Keratinocyte (primary cell): Measurements from ENCODE around the gene ABHD13. TPM values are rescaled to one million over a fixed set of nuclear protein-coding genes. Genes with fewer than 3 reads are reported as not detected.

Experiments used
- DNase-seq: peaks from one replicate; pipeline ENCODE4 v3.0.0-alpha.2; 2011; ENCODE audit warnings: low read depth, missing footprints, low spot score
- FAIRE-seq: peaks from 2 replicates; lab custom pipeline; 2011; peaks lifted over from hg19 to GRCh38; lab: Jason Lieb, UNC
- H2AFZ ChIP-seq: 2 replicates; pipeline ENCODE4 v1.6.0; 2012; ENCODE audit warnings: low read length, control low read depth, inconsistent platforms; ENCODE audit not compliant: control insufficient read depth
- H3K27ac ChIP-seq: 2 replicates; pipeline ENCODE4 v1.5.1; 2011; ENCODE audit warnings: low read length; ENCODE audit not compliant: control insufficient read depth, insufficient read depth
- H3K27me3 ChIP-seq: 3 replicates; pipeline ENCODE4 v1.6.0; 2011; ENCODE audit warnings: low read length; ENCODE audit not compliant: control insufficient read depth, insufficient read depth; ENCODE audit errors: extremely low read depth
- H3K36me3 ChIP-seq, 2 experiments: 2 replicates in 1 of 2; 3 replicates in 1 of 2; pipeline ENCODE4 v1.5.1; 2011; ENCODE audit warnings: low read length in 2 of 2, mild to moderate bottlenecking in 1 of 2; ENCODE audit not compliant: control insufficient read depth in 2 of 2, insufficient read depth in 2 of 2; ENCODE audit errors: extremely low read depth in 1 of 2
- H3K4me1 ChIP-seq: 3 replicates; pipeline ENCODE4 v1.5.1; 2011; ENCODE audit warnings: low read length; ENCODE audit not compliant: control insufficient read depth, insufficient read depth; ENCODE audit errors: extremely low read depth
- H3K4me2 ChIP-seq: 3 replicates; pipeline ENCODE4 v1.6.0; 2011; ENCODE audit warnings: low read depth, low read length; ENCODE audit not compliant: control insufficient read depth, insufficient read depth; ENCODE audit errors: extremely low read depth
- H3K4me3 ChIP-seq, 3 experiments: fragments of 200-600 bp in 1 of 3; sonication (generic) in 1 of 3; 2 replicates in 2 of 3; 3 replicates in 1 of 3; pipeline ENCODE4 v1.5.1; 2011 to 2016; ENCODE audit warnings: low read length in 3 of 3, mild to moderate bottlenecking in 3 of 3, control low read depth in 2 of 3, inconsistent platforms in 1 of 3, low read depth in 1 of 3, mixed read lengths in 1 of 3, mixed run types in 1 of 3, moderate library complexity in 1 of 3; ENCODE audit not compliant: control insufficient read depth in 2 of 3, insufficient read depth in 2 of 3; ENCODE audit errors: extremely low read depth in 1 of 3
- H3K79me2 ChIP-seq: 2 replicates; pipeline ENCODE4 v1.6.0; 2012; ENCODE audit warnings: low read length; ENCODE audit not compliant: control insufficient read depth, insufficient read depth
- H3K9ac ChIP-seq: 3 replicates; pipeline ENCODE4 v1.6.0; 2011; ENCODE audit warnings: low read length; ENCODE audit not compliant: control insufficient read depth, insufficient read depth; ENCODE audit errors: extremely low read depth
- H3K9me1 ChIP-seq: 3 replicates; pipeline ENCODE4 v1.6.0; 2011; ENCODE audit warnings: low read length; ENCODE audit not compliant: control insufficient read depth, insufficient read depth; ENCODE audit errors: extremely low read depth
- H3K9me3 ChIP-seq: 2 replicates; pipeline ENCODE4 v1.5.1; 2012; ENCODE audit warnings: low read depth, low read length; ENCODE audit not compliant: control insufficient read depth
- H4K20me1 ChIP-seq: 3 replicates; pipeline ENCODE4 v1.6.0; 2011; ENCODE audit warnings: low read length; ENCODE audit not compliant: control insufficient read depth, insufficient read depth; ENCODE audit errors: extremely low read depth
- EZH2 ChIP-seq: IDR thresholded peaks from one replicate; pipeline ENCODE4 v1.6.1; 2012; ENCODE audit warnings: inconsistent platforms, mild to moderate bottlenecking, low read length, moderate library complexity
- dilution Hi-C: fragments of 300-500 bp; cut with MboI; formaldehyde crosslinking; loops from one replicate; pipeline ENCODE4 v1.7.0; 2020; ENCODE audit warnings: low sequenced_read_pairs; ENCODE audit not compliant: extremely low pct_ligation_motif_present
- polyA plus RNA-seq, 5 experiments: library from polyadenylated mRNA; depleted of rRNA in 3 of 5; stranded (reverse) in 3 of 5; stranded (forward) in 1 of 5; unstranded in 1 of 5; fragments of >200 nt; gene quantifications; 1 replicate in 1 of 5; 2 replicates in 3 of 5; 3 replicates in 1 of 5; pipeline versions ENCODE4 v1.2.1 to v1.2.3, GENCODE V29; 2011 to 2012; ENCODE audit warnings: missing spikeins in 2 of 5, low read depth in 1 of 5, low replicate concordance in 1 of 5
- TF ChIP-seq, protein P1 (sequence below), 3 experiments: IDR thresholded peaks in 1 of 3; conservative IDR thresholded peaks in 1 of 3; optimal IDR thresholded peaks in 1 of 3; 2 replicates in 2 of 3; 3 replicates in 1 of 3; pipeline versions ENCODE3 to v1.5.1; 2011; ENCODE audit warnings: low read length in 3 of 3, mild to moderate bottlenecking in 3 of 3, moderate library complexity in 2 of 3, control low read depth in 1 of 3, inconsistent platforms in 1 of 3; ENCODE audit not compliant: insufficient read depth in 2 of 3; ENCODE audit errors: extremely low read depth in 1 of 3

ABHD13 gene
- polyA plus RNA-seq, 1 donor (not counting 4 experiments of a cell fraction or from before 2014, with no cell fraction given): 12.8 TPM

DNA sequence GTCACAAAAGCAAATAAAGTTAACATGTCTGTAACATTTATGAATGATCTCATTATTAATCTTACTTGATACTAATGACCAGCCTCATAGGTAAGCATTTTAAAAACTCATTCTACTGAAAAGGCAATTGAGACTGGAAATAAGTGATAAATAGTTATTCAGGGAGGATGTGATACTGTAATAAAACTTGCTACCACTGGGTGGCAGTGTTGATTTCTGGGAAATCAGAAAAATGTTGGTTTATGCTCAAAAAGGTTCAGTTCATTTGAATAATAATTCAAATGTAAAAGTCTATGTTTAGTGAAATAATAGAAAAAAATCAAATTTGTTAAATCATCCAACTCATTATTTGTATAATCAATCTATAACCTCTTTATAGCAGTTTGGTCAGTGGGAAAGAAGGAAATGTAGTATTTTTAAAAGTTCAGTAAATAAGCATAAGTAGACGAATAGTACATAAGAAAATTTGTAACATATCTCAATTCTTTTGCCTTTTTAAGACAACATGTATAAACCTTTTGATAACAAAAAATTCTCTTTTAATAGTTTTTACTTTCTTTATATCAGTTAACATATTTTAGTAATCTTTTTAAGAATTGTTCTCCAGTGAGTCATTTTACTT, 9.6 kb downstream of the ABHD13 start:
- Histone ChIP-seq H2AFZ (no peak overlapping the region), H3K27me3 (no peaks in the 10 kb centered on the region), H3K4me1 (no peaks in the 10 kb centered on the region), H3K4me2 (no peak overlapping the region), H3K27ac (no peak overlapping the region), H3K79me2 (peaks cover 66% of the 10 kb centered on the region), H3K9me1 (no peaks in the 10 kb centered on the region), H3K9ac (no peak overlapping the region), H3K9me3 (no peaks in the 10 kb centered on the region), H3K36me3 (peaks cover 0 to 2% of the 10 kb centered on the region in 2 experiments), H4K20me1 (no peaks in the 10 kb centered on the region), H3K4me3 (no peak overlapping the region)
- no peak for FAIRE-seq
- TF ChIP-seq EZH2: no peak
- TF ChIP-seq, protein P1, sequence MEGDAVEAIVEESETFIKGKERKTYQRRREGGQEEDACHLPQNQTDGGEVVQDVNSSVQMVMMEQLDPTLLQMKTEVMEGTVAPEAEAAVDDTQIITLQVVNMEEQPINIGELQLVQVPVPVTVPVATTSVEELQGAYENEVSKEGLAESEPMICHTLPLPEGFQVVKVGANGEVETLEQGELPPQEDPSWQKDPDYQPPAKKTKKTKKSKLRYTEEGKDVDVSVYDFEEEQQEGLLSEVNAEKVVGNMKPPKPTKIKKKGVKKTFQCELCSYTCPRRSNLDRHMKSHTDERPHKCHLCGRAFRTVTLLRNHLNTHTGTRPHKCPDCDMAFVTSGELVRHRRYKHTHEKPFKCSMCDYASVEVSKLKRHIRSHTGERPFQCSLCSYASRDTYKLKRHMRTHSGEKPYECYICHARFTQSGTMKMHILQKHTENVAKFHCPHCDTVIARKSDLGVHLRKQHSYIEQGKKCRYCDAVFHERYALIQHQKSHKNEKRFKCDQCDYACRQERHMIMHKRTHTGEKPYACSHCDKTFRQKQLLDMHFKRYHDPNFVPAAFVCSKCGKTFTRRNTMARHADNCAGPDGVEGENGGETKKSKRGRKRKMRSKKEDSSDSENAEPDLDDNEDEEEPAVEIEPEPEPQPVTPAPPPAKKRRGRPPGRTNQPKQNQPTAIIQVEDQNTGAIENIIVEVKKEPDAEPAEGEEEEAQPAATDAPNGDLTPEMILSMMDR (optimal IDR thresholded peaks at IDR 0.05 in 1 of 3, IDR thresholded peaks at IDR 0.05 in 1 of 3, conservative IDR thresholded peaks at IDR 0.05 in 1 of 3; ENCODE audit: extremely low read depth in 1 of 3, insufficient read depth in 2 of 3, low read length in 3 of 3): peak in 2 of 3 experiments; percentile 51
- no peak for DNase-seq
- dilution Hi-C loops: no loop called here

DNA sequence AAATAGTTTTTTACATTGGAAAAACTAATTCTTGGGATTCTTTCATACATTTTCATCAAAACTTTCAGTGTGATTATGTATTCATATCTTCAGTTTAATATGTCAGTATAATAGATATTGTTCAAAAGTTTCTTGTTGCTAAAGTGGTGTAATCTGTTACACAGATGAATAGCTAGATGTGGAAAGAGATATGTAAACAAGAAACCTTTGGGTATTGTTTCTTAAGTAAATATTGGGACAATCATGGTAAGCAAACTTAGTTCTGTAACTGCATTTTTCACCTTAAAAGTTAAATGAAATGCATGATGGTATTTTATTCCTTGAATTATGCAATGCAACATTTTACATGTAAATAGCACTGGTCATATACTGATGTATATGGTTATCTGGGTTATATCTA, 12.2 kb downstream of the ABHD13 start:
- FAIRE-seq: no peak
- Histone ChIP-seq H3K9me3 (no peaks in the 10 kb centered on the region), H3K36me3 (peaks cover 0 to 2% of the 10 kb centered on the region in 2 experiments), H3K4me2 (no peak overlapping the region), H3K4me3 (no peak overlapping the region), H3K4me1 (no peaks in the 10 kb centered on the region), H2AFZ (no peak overlapping the region), H3K9ac (no peak overlapping the region), H3K79me2 (peaks cover 42% of the 10 kb centered on the region), H4K20me1 (no peaks in the 10 kb centered on the region), H3K9me1 (no peaks in the 10 kb centered on the region), H3K27me3 (no peaks in the 10 kb centered on the region), H3K27ac (no peak overlapping the region)
- DNase-seq: no peak
- dilution Hi-C loops: no loop called here
- no peak for TF ChIP-seq EZH2
- TF ChIP-seq, protein P1 (optimal IDR thresholded peaks at IDR 0.05 in 1 of 3, IDR thresholded peaks at IDR 0.05 in 1 of 3, conservative IDR thresholded peaks at IDR 0.05 in 1 of 3; ENCODE audit: extremely low read depth in 1 of 3, insufficient read depth in 2 of 3, low read length in 3 of 3): no peak
